GM19193 (cell line): ENCODE results near the gene SYCP3.

ENCODE experiments used
- POLR2A ChIP-seq: IDR thresholded peaks from 4 replicates; pipeline ENCODE4 v1.6.1; 2011; ENCODE audit not compliant: insufficient read depth, insufficient read length; ENCODE audit errors: extremely low read depth

The SYCP3 gene

DNA sequence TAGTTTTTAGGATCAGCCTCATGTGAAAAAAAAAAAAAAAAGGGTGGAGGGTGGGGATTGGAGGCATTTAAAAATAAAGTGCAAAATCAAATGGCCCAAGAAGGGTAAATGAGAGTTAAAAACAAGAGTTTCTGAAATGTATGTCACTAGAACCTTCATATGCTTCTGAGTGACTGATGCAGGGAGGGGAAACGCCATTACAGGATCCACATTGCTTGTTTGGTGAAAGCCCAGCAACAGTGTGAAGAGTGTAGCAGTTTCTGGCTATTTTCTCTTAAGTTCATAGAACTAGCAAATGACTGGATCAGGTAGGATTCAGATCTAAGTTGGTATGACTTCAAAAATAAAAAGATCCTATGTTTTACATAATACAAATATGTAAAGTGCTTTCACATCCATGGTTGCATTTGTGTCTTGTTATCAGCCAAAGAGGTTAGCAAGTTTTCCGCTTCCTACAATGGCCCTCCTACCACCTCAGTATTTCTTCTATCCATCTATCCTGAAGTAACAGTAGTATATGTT, 38.9 kb downstream of the SYCP3 start:
- no peak for TF ChIP-seq POLR2A

DNA sequence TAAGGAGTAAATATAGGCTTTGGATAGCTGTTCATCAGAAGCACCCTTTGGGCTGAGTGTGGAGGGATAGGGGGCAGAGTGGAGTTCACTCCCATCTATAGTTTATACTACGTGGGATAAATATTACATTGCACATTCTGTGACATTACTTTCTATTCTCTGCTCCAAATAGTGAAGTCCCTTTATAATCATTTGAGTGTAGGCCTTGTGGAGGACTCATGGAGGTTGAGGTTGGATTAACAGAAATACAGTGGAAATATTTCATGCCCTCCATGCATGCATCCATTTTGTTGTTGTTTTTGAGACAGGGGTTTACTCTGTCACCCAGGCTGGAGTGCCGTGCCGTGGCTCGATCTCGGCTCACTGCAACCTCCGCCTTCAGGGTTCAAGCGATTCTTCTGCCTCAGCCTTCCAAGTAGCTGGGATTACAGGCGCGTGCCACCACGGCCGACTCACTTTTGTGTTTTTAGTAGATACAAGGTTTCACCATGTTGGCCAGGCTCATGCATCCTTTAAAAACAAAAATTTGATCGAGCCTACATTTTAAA, 40.4 kb downstream of the SYCP3 start:
- TF ChIP-seq POLR2A = no peak

DNA sequence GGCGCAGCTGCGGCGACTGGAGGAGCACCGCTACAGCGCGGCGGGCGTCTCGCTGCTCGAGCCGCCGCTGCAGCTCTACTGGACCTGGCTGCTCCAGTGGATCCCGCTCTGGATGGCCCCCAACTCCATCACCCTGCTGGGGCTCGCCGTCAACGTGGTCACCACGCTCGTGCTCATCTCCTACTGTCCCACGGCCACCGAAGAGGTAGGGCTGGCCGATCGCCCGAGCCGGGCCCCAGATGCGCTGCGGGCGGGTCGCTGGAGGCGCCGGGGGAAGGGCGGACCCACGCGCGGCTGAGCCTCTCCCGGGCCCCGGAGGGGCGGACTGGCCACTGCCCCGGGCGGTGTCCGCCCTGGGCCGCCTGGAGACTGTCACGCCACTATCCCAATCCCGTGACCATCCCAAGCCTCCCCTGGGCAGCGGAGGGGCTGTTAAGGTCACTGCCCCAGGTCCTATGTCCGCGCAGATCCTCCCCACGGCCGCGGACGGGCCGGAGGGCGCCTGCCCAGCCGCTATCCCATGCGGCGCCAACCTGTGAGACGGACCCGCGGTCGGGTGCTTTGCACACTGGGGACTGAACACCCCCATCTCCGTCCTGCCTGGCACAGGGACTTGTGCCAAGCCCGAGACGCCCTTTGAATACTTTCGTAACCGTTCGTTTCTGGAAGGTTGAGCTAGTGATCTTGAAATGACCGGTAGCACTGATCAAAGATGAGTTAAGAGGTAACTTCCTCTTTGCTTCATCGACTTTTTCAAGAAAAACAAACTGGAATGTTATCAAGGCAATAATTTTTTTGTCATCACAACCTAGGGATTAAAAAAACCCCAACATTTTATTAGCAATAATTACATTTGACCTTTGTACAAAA, 41.1 kb downstream of the SYCP3 start:
- TF ChIP-seq POLR2A = no peak

DNA sequence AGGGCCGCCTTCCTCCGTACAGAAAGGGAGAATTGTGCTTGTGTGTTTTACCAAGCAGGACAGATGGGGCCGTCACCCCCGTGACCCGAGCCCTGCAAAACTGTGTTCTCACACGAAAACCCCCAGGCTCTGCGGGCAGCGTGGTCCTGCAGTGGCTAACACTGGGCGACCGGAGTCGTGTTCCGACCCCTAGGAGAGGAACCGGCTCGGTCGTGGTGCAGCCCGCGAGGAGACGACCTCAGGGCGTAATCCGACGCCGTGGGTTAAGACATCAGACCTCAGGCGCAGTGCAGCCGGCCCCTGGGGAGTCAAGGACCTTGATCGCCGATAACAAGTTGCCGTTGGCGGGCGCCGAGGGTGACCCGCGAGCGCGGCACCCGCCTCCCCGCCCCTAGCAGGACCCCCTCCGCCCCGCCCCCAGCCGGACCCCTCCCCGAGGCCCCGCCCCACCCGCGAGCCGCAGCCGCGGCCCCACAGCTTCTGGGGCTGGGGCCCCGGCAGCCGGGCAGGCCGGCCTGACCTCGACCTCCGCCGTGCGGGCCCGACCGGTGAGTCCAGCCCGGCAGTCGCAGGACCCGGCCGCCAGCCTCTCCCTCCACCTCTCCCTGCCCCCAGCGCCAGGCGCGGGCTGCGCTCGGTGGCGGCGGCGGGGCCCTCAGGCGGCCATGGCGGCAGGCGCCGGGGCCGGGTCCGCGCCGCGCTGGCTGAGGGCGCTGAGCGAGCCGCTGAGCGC, 41.9 kb downstream of the SYCP3 start, which contains the start of gene CHPT1:
TSS of gene CHPT1 (plus strand) at position 444 of the 733 bp plus-strand sequence. CDS start at position 666, 222 bp downstream.
- peak; percentile 67 for TF ChIP-seq POLR2A

DNA sequence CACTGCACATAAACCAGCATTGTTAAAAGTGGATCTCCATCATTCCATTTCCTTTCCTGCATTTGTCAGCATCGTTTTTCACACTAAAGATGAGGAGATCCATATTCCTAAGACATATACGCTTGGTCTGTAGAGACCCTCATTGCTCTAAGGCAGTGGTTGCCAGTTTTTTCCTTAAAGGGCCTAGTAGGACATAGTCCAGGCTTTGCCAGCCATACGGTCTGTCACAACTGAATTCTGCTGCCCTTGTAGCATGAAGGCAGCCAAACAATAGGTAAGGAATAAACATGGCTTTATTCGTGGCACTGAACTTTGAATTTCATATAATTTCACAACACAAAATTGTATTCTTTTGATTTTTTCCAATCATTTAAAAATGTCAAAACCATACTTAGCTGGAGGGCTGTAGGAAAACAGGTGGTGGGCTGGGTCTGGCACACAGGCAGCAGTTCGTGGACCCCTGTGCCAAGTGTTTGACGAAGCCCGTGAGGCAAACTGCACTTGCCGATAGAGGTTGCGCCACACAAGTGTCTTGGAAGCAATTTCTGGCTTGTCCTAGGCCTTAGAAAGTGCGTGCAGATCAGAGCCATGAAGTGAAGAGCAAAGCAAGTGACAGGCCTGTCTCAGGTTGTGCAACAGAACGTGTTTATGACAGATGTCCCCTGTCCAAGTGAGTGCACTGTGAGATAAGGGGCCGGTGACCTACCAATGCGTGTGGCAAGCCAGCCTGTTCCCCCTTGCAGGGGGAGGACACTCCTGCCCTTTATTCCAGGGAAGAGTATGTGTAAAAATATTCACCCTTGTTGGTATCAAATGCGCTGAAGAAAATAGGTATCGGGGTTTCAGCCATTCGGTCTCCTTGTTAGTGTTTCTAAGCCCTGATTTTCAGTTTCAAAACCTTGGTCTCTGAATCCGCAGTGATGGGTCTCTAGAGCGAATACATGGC, 42.7 kb downstream of the SYCP3 start:
- no peak for TF ChIP-seq POLR2A

DNA sequence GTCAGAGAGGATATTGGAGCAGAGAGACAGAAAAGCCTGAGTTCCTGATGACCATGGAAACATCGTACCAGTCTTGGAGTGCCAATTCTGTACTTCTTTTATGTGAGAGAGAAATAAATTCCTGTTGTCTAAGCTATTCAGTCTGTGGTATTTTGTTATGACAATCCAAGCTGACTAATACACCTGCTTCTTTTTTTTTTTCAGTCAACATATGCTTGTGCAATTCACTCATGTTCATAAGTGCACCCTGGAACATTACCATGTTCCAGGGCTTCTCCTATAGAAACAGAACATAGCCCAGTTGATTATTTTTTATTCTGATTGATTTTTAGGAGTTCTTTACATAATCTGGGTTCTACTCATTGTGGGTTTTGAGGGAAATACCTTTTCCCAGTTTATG, 43.6 kb downstream of the SYCP3 start:
- TF ChIP-seq POLR2A = no peak

DNA sequence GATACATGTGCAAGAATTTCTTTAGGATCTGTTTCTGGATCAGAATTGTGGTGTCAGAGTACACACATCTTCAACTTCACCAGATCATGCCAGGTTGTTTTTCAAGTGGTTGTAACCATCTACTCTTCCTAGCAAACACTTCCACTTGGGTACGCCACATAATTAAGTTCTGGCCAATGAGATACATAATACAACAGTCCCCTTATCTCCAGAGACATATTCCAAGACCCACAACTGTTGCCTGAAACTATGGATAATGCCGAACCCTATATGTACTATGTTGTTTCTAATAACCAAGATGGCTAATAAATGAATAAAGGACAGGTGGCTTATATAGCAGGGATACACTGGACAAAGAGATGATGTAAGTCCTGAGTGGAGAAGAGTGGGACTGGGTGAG, 44.3 kb downstream of the SYCP3 start:
- TF ChIP-seq POLR2A = no peak

DNA sequence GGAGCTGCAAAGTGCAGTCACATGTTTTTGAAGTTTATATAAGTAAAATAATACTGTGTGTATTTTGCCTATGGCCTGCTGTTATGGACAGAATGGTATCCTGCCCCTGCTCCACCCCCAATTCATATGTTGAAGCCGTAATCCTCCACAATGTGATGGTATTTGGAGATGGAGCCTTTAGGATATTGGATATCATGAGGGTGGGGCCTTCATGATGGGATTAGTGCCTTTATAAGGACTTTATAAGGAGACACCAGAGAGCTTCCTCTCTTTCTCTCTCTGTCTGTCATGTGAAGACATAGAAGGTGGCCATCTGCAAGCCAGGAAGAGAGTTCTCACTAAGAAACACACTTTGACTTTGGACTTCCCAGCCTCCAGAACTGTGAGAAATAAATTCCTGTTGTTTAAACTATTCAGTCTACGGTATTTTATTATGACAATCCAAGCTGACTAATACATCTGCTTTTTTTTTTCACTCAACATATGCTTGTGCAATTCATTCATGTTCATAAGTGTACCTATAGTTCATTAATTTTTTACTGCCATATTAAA, 44.9 kb downstream of the SYCP3 start:
- TF ChIP-seq POLR2A = no peak

DNA sequence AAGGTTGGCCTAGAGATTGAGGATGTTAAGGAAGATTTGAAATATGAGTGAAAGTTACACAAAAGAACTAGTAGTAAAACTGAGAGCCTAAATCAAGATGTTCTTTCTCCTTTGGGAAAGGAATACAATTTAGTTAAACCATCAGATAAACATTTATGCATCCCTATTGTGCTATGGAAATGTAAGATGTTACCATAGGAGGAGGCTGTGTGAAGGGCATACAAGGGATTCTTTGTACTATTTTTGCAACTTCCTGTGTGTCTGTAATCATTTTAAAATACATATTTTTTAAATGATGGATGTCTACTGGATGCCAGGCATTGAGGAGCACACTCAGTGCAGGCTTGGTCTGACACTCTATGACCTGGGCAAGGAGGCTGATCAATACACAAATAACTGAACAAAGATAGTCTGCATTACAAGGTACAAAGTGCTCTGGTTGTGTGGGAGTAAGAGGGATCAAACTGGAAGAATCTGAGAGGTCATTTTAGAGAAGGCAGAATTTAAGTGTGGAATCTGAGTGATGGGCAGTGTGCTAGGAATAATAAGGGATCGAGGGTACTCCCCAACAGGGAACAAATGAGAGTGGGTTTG, 47.7 kb downstream of the SYCP3 start:
- no peak for TF ChIP-seq POLR2A

DNA sequence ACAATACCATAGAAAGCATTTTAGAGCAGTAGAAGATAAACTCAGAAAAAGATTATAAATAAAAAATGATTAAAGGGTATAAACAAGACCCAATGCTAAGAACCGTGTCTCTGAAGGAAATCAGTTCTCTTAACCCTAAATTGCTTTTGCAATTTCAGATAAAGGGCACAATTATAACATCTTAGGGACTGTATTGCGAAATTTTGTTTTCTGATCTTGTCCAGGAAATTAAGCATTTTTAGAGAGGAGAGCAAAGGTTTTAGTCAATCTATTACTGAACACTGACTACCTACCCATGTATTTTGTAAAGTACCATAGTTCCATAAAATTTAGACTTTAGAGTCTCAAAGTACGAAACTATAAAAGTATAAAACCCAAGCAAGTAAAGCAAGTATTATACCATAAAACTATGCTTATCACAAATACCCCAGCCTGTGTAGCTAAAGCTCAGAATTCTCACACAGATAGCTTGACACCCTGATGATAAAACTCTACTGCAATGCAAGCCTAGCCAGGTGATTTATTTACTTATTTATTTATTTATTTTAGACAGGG, 48.6 kb downstream of the SYCP3 start:
- TF ChIP-seq POLR2A = no peak

DNA sequence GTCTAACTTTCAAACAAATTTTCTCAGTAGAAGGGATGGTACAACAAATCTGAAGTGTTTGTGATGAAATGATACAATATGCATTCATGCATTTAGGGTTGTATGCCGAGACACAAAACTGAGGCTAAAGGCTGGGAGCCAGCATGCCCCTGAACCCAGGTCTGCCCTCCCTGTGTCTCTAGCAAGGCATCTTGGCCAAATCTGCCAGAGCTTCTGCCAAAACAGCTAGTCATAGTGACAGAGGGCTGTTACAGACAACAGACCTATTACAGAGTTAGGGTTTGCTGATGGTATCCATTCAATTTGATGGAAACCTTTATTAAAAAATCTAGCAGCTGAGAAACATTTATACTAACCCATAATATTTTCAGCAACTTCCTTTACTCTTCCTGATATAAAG, 53.1 kb downstream of the SYCP3 start:
- no peak for TF ChIP-seq POLR2A

DNA sequence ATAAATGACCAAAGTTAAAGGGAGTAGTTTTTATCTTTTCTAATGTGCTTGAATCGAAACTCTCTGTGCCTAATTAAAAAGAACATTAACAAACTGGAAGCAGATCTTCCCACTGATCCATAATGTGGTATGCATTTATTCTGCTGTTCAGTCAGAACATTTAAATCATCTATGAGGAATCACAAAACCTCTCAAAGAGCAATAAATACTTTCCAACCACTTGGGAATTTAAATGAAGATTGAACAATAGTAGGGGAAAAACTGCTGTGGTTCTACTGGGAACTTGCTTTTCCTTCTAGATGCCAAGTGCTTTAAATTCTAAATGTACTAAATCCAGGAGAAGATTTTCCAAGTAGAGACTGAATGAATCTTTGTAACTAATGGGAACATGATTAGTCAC, 54.2 kb downstream of the SYCP3 start:
- TF ChIP-seq POLR2A = no peak

DNA sequence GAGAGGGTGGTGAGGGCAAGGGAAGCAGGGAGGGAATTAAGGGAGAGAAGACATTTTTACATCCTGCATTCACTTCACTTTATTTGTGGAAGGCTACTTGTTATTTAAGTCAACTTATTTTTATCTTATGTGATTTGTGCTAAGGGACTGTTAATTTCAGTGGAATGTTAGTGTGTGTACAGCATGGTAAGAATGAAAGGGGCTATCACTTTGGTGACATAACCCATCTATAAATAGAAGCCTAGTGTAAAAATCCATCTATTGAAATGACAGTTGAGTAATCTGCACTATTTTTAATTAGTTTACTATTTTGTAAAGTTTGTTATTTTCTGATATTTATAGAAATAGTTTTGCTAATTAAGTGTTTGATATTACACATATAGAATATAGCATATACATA, 58.6 kb downstream of the SYCP3 start:
- no peak for TF ChIP-seq POLR2A
